ENCODE data around the gene FBXW9.
"Not testable (repeated sequence)": the region's sequence is repeated elsewhere in the genome, so short reads cannot be mapped to it uniquely, and the experiment has no call there.

The FBXW9 gene

DNA sequence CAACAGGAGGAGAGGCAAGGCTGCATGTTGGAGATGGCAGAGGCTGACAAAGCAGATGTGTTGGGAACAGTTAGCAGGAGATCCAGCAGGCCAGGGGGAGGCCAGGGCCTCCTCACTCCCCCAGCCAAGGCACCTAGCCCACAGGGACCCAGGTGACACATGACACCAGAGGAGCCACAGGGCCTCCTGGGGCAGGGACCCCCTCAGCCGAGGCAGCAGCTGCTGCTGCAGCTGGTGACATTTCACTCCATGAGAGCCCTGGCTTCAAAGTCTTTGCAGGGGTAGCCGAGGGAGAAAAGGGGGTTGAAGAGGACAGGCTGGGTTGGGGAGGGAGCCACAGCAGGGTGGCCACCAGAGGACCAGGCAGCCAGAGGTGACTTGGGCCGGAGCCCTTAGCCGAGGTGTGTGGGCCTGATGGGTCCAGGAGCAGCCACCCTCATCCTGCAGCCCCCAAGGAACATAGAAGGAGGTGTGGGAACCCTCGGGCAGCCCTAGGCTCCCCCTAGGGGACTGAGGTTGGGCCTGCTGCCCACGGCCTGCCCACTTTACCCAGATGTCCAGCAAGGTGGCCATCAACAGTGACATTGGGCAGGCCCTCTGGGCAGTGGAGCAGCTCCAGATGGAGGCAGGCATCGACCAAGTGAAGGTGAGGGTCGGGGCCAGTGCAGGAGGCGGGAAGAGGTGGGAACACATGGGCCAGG lies 8.8 kb downstream of the FBXW9 start, which contains the start of gene GNG14:
Gene GNG14 (plus strand): TSS at position 503 of the 701 bp plus-strand sequence. CDS start 51 bp downstream, at position 554.
- no peak within 1 kb of the TSS for H3K27ac ChIP-seq

DNA sequence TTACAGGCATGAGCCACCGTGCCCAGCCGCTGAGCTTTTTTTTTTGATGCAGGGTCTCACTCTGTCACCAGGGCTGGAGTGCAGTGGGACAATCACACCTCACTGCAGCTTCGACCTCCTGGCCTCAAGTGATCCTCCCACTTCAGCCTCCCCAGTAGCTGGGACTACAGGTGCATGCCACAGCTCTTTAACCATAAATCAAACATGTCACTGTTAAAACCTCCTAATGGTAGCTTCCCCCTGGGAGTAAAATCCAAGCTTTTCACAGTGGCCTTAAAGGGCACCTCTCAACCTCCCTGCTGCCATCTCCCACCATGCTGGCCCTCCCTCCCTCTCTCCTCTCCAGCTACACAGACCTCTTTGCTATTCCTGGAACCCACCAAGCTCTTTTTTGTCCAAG lies 10.6 kb downstream of the FBXW9 start:
- no peak overlapping the region for H3K27ac ChIP-seq
- DNase-seq (ENCODE audit: low read depth, low spot score), result no peak

More for the DNA sequence above, 8.8 kb downstream of the FBXW9 start, which contains the start of gene GNG14:
- no peak for DNase-seq (ENCODE audit: low read depth, low spot score)

DNA sequence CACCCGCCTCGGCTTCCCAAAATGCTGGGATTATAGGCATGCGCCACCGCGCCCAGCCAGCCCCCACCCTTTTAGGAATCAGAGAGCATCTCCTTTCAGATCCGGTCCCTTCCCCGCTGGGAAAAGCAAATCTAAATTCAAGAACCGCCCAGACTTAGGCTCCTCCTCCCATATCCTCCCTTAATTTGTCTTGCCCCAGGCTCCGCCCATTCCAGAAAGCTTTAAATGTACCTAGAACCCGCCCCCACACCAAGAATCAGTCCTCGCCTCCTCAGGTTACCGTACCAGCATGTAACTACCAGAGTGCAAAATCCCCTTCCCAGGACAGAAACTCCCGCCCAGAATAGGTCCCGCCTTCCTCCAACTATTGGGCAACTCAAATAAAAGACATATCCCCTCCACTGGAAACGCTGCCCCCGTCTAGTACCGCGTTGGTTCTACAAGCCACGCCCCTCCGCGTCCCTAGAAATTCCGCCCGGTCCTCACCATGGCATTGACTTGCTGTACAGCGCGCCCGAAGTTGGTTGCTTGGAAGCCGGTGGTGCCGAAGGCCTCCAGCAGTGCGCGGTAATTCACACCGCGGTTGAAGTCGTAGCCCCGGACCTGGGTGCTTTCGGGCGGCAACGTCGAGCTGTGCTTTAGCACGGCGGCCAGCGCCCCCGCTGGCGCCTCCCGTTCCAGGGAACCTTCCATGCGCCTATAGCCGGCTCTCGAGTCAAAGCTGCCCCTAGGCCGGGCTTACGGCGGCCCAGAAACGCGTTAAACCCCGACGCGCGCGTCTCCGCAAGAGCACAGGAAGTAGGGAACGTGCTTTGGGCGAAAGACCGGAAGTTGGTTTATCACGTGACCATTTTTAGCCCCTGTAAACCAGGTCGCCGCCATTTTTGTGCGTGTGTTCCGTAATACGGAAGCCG lies 15.1 kb downstream of the FBXW9 start, which contains the start of gene DHPS:
Gene DHPS (minus strand): TSS at position 807 of the 914 bp plus-strand sequence. CDS start 114 bp downstream, at position 693.
- DNase-seq (ENCODE audit: low read depth, low spot score), result peak; percentile 90
- H3K27ac ChIP-seq, result peak within 1 kb of the TSS; percentile 96

DNA sequence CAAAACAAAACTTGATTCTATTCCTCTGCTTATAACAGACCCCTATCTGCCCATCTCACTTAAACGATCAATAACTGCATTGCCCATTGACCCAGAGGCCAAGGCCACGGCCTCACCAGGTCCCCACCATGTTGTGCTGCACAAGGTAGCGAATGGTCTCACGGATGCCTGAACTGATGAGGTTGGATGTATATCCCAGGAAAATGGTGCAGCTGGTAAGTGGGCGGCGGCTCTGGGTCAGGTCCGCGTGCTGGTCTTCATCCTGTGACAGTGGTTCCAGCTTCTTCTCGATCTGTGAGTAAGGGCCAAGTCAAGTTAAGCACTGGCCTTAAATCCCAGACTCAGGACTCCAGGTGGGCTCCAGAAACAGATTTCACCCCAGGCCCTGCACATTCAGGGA lies 16.4 kb downstream of the FBXW9 start:
- no peak for DNase-seq (ENCODE audit: low read depth, low spot score)
- H3K27ac ChIP-seq, result no peak overlapping the region

DNA sequence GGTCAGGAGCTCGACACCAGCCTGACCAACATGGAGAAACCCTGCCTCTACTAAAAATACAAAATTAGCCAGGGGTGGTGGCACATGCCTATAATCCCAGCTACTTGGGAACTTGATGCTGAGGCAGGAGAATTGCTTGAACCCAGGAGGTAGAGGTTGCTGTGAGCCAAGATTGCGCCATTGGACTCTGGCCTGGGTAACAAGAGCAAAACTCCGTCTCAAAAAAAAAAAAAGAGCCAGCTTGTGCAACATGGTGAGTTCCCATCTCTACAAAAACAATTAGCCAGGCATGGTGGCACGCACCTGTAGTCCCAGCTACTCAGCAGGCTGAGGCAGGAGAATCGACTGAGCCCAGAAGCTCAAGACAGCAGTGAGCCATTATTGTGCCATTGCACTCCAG lies 18.4 kb downstream of the FBXW9 start:
- not testable (repeated sequence) for H3K27ac ChIP-seq; DNase-seq (ENCODE audit: low read depth, low spot score)

DNA sequence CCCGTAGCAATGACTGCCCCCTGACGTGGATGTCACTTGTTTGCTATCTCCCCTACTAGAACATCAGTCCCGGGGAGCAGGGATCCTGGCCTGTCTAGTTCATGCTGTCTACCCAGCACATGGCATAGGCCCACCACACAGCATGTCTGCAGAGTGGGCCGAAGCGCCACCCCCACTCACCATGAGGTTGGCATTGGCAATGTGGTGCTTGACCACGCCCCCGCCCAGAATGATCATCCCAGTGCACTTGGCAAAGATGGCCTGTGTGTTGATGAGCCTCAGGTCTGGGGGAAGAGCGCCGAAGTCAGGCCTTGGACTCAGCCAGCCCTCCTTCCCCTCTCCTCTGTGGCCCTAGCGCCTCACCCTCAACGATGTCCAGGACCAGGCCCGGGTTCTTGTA lies 19.5 kb downstream of the FBXW9 start:
- H3K27ac ChIP-seq, result no peak overlapping the region
- DNase-seq (ENCODE audit: low read depth, low spot score), result no peak

DNA sequence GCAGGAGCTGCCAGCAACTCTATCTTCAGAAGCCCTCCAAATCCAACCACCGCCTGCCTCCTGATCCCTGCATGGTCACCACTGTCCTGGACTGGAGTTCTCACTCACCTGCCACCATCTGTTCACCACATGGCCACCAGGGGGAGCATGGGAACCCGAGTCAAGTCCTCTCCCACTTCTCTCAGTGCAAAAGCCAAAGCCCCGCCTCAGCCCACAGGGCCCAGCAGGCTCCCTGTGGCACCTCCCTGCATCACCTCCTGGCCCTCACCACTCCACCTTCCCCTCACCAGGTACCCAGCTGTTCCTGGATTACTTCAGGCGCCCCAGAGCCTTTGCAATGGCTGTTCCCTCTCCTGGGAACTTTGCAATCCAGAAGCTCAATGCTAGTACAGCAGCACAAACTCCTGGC lies 20.0 kb downstream of the FBXW9 start:
- no peak overlapping the region for H3K27ac ChIP-seq
- DNase-seq (ENCODE audit: low read depth, low spot score), result no peak

DNA sequence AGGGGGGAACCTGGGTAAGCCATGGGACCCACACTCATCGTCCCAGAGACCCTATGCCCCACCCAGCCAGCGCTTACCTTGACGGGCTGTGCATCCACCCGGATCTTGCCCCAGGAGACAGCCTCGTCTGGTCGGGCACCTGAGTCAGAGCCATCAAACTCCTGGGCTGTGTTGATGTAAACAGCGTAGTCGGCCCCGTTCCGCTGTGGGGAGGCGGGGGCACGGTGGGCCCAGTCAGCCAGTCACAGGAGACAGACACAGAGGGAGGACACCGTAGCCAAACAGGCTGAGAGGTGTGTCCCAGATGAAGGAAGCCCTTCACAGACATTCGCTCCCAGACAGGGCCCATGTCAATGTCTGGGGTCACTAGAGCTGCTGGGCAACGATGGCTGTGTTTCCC lies 20.5 kb downstream of the FBXW9 start:
- no peak for DNase-seq (ENCODE audit: low read depth, low spot score)
- no peak overlapping the region for H3K27ac ChIP-seq

DNA sequence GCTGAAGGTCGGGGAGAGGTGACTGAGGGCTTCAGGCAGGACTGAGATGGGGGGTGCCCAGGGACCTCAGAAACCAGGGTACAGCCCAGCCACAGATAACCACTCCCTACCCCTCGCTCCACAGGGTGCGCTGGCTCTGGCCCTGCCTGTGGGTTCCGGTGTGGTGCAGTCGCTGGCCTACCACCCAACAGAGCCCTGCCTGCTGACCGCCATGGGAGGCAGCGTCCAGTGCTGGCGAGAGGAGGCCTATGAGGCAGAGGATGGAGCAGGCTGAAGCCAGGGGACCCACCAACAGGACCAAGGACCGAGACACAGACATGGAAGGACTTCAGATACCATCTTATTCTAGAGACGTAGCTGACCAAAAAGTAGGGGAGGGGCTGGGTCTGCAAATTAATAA lies 21.0 kb downstream of the FBXW9 start:
- no peak for DNase-seq (ENCODE audit: low read depth, low spot score)
- no peak overlapping the region for H3K27ac ChIP-seq

DNA sequence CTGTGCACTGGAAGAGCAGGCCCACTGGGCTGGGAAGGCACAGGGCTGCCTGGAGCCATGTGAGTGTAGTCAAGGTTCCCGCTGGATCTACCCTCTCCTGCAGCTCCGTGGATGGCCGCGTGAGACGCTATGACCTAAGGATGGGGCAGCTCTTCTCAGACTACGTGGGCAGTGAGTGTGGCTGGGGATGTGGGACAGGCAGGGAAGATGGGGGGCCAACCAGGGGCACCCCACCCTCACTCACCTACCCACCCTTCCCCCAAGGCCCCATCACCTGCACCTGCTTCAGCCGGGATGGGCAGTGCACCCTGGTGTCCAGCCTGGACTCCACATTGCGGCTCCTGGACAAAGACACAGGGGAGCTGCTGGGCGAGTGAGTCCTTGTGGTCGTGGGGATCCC lies 23.7 kb downstream of the FBXW9 start:
- no peak for DNase-seq (ENCODE audit: low read depth, low spot score)
- H3K27ac ChIP-seq, result no peak overlapping the region

DNA sequence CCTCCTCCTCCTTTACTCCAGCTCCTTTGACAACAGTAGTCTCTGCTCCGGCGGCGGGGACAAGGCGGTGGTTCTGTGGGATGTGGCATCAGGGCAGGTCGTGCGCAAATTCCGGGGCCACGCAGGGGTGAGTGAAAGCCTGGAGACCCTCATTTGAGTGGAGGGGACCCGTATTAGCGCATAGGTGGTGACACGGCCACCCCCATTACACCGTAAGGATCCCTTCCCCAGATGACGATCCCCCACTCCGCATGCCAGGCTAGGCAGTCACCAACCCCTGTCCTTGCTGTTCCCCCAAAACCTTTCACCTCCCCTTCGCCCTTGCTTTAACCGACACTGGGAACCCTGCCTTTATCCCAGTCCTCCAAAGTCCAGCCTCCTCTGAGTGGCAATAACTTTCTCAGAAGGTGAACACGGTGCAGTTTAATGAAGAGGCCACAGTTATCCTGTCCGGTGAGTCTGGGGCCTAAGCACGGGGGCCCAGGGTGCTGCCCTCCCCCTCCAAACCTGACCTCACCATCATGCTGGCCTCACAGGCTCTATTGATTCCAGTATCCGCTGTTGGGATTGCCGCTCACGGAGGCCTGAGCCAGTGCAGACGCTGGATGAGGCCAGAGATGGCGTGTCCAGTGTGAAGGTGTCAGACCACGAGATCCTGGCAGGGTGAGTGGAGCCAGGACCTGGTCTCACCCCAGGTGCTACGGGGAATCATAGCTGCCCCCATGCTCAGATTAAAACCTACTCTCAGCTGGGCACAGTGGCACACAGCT lies 26.1 kb downstream of the FBXW9 start:
- peak overlapping the region; percentile 89 for H3K27ac ChIP-seq
- no peak for DNase-seq (ENCODE audit: low read depth, low spot score)

DNA sequence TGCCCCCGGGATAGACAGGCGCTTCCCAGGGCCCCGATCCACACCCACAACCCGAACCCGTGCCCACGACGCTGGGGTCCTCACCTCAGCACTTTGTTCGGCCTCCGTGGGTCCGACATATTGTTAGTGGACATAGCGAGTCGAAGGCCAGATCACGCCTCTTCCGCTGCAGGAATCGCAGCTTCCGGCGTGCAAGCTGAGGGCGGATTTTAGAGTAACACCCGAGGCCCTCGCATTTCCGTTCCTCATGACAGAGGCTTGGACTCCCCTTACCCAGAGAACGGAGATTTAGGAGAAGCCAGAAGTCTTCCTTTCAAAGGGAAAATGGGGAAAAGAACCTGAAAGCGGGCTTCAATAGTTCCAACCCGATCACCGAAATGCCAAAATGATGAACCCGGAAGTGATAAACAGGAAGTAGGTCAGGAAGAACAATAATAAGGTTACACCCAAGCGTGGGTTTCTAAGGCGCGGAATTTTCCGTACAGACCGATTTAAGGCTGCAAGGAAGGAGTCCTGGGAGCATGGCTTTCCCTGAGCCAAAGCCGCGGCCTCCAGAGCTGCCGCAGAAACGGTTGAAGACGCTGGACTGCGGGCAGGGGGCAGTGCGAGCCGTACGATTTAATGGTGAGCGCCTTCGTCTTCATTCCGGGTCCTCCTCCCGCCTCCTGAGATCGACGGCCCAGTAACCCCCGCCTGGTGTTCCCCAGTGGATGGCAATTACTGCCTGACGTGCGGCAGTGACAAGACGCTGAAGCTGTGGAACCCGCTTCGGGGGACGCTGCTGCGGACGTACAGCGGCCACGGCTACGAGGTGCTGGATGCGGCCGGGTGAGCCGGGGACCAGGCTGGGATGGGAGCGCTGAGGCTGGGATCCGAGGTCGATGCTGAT lies 26.9 kb downstream of the FBXW9 start:
- DNase-seq (ENCODE audit: low read depth, low spot score), result no peak
- peak overlapping the region; percentile 89 for H3K27ac ChIP-seq

DNA sequence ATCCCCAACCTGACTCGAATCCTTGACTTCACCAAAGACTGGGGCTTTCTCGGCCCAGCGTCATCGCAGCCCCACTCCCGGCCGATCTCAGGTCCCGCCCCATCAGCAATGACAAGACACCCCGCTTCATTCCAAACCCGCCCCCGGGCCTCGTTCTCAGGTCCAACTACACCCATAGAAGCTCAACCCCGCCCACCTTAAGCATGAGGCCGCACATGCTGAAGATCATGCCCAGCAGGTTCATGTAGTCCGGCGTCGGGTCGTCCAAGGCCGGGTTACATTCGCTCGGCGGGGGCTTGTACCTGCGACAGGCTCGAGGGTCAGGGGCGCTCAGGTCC lies 27.5 kb downstream of the FBXW9 start:
- DNase-seq (ENCODE audit: low read depth, low spot score), result no peak
- peak overlapping the region; percentile 89 for H3K27ac ChIP-seq

DNA sequence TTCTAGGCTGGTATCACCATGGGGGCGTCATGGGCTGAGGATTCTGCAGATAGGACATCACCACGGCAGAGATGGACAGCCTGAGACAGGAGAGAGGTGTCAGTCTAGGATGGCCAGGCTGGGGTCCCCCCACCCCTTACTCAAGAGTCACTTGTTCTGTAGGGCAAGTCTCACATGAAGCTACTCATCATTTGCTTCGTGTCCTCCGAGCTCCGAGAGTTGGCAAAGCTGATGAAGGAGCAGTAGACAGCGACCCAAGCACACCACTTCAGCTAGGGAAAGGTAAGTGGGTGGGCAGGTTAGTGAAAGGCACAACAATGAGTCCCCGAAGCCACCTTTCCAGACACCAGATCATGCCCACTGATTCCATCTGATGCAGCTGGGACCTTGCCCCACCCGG lies 28.1 kb downstream of the FBXW9 start:
- DNase-seq (ENCODE audit: low read depth, low spot score), result no peak
- peak overlapping the region; percentile 89 for H3K27ac ChIP-seq

DNA sequence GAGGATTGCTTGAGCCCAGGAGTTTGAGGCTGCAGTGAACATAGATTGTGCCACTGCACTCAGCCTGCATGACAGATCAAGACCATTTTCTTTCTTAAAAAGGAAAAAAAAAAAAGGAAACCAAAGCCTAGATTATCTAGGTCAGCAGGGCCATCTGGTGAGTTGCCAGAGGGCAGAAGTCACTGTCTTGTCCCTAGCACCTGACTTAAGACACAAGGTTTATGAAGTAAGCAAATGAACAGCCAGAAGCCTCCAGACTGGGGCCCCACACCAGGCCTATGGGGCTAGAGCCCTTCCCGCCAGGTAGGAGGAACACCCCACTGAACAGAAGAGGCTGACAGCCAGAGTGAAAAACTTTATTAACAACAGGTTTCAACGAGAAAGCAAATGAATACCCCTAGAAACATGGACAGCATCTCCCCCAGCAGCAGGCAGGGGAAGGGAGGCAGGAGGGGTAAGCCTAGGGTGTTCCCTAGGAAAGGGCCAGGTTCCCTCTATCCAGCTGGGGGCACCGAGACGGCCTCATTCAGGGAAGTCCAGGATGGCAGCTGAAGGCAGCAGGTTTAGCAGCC lies 28.6 kb downstream of the FBXW9 start:
- H3K27ac ChIP-seq, result no peak overlapping the region

DNA sequence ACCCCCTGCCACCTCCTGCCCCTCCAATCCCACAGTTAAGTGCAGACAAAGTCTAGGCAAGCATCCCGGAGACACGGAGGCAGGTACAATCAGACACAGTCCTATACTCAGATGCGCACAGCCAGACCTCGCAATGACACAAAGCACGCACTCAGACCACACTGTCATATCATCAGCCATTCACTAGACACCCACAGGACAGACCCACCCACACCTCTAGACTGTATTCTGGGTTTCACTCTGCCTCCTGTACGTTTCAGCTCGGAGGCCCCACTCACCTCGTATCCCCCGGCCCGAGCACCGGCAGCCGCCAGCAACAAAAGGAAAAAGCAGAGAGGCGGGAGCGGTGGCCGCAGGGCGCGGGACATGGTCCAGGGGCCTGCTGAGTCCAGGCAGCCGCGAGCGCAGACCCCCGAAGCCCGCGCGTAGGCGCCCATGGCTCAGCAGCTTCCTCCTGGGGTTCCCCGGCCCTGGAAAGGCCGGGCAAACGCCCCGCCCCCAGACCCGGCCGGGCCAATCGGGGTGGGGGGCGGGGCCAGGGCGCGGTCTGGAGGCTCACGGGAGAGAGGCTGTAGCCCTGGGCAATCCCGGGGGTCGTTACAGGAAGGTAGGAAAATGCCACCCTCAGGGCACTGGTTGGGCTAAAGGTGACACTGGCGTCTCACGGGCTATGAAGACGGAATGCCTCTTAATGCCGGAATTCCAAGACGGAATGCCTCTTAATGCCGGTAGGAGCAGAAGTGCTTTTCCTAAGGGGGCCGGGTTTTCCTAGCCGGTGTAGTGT lies 30.0 kb downstream of the FBXW9 start, which contains the start of the genes MAN2B1 and WDR83:
Gene MAN2B1 (minus strand): TSS at position 478 of the 784 bp plus-strand sequence. CDS start 41 bp downstream, at position 437.
Gene WDR83 (plus strand): TSS at position 543 of the 784 bp plus-strand sequence. CDS start 2,984 bp downstream, outside the sequence.
- no peak within 1 kb of the TSS for H3K27ac ChIP-seq
- DNase-seq (ENCODE audit: low read depth, low spot score), result no peak

More for the DNA sequence above, 28.6 kb downstream of the FBXW9 start:
- no peak for DNase-seq (ENCODE audit: low read depth, low spot score)

DNA sequence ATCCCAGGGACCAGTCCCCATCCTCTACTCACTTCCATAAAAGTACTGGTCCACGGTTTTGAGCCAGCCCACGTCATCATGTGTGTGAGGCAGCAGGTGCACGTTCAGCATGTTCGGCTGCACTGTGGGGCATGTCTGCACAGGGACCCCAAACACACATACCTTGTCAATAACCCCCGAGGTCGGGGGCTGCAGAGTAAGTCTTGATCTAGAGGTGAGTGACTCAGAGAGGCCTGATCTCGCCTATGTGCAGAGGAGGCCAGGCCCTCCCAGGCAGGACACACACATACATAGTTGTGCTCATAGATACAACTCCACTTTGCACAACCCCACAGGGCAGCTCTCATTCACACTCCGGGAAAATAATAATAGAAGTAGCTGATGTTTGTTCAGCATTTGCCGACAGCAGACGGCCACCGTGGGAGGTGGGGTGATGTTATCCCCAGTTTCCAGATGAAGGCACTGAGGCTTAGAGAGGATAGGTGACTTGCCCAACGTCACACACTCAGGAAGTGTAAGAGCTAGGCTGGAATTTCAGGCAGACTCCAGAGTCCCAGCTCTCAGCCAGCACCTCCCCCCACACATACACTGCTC lies 30.7 kb downstream of the FBXW9 start:
- no peak for DNase-seq (ENCODE audit: low read depth, low spot score)
- H3K27ac ChIP-seq, result no peak overlapping the region

DNA sequence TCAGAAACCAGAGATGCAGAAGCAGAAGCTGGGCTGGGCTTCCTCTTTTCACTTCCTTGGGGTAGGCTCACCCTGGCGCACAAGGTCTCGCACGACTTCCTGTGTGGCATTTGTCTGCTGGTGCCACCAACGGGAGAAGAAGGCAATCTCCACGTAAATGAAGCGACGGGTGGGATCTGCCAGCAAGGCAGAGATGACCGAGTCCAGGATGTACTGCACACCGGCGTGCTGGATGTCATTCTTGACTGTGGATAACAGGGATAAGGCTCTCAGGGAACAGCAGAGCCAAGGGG lies 31.2 kb downstream of the FBXW9 start:
- H3K27ac ChIP-seq, result no peak overlapping the region
- DNase-seq (ENCODE audit: low read depth, low spot score), result no peak

Measured in epithelial cell of prostate (primary cell).